GM12878 (cell line): ENCODE data around the gene TNKS1BP1. TPM values are rescaled to one million over a fixed set of nuclear protein-coding genes. Genes with fewer than 3 reads are reported as not detected.

Experiments
- ATAC-seq: fragments of 200-7000 bp; cut with Tn5 transposase; 3 replicates; pipeline ENCODE4 v1.9.1; 2020; ENCODE audit warnings: mild to moderate bottlenecking, moderate library complexity
- BruUV-seq: library from RNA; stranded (reverse); fragments of 400-500 nt; replicated peaks from 2 replicates; lab custom pipeline; 2021; lab: Mats Ljungman, UMichigan
- CTCF ChIA-PET: fragments of 300-600 bp; sonication (Branson Sonifier 250); formaldehyde crosslinking; extraction: SDS; loops from one replicate; lab custom pipeline; 2021; ENCODE audit warnings: inconsistent platforms; lab: Yijun Ruan, JAX
- POLR2A ChIA-PET: fragments of 350-600 bp; formaldehyde crosslinking; extraction: SDS; loops from one replicate; lab custom pipeline; 2021; ENCODE audit warnings: inconsistent platforms; lab: Charles Lee
- RAD21 ChIA-PET: fragments of 300-600 bp; sonication (Branson Sonifier 250); formaldehyde crosslinking; loops from one replicate; lab custom pipeline; 2023; ENCODE audit warnings: antibody characterized with exemption; ENCODE audit not compliant: unreplicated experiment; lab: Charles Lee
- SMC1A ChIA-PET: fragments of 300-600 bp; sonication (Branson Sonifier 250); formaldehyde crosslinking; loops from one replicate; lab custom pipeline; 2023; ENCODE audit not compliant: unreplicated experiment, uncharacterized antibody; lab: Charles Lee
- DNase-seq: peaks from one replicate; pipeline ENCODE4 v3.0.0-alpha.2; 2011; ENCODE audit warnings: low read depth, low spot score
- FAIRE-seq: peaks from 3 replicates; lab custom pipeline; 2011; peaks lifted over from hg19 to GRCh38; lab: Jason Lieb, UNC
- H2AFZ ChIP-seq: 2 replicates; pipeline ENCODE4 v1.6.0; 2011; ENCODE audit warnings: low read depth, low read length, control low read depth; ENCODE audit not compliant: control insufficient read depth
- H3K27ac ChIP-seq: 2 replicates; pipeline ENCODE4 v1.5.1; 2011; ENCODE audit warnings: control low read depth; ENCODE audit not compliant: control insufficient read depth, insufficient read depth
- H3K27me3 ChIP-seq, 2 experiments: replicated peaks in 1 of 2; 2 replicates each; pipeline versions ENCODE4 v1.6.0 to v1.6.1; 2011; ENCODE audit warnings: low read length in 1 of 2; ENCODE audit not compliant: control insufficient read depth in 2 of 2, insufficient read depth in 2 of 2
- H3K36me3 ChIP-seq, 2 experiments: 2 replicates each; pipeline ENCODE4 v1.5.1; 2011; ENCODE audit warnings: low read length in 1 of 2; ENCODE audit not compliant: control insufficient read depth in 2 of 2, insufficient read depth in 2 of 2
- H3K4me1 ChIP-seq: 2 replicates; pipeline ENCODE4 v1.6.1; 2011; ENCODE audit warnings: mild to moderate bottlenecking, low read length, moderate library complexity, mixed read lengths; ENCODE audit not compliant: control insufficient read depth, insufficient read depth
- H3K4me2 ChIP-seq: 2 replicates; pipeline ENCODE4 v1.6.0; 2011; ENCODE audit warnings: control low read depth; ENCODE audit not compliant: control insufficient read depth, insufficient read depth
- H3K4me3 ChIP-seq: fragments of 200-600 bp; sonication (generic); 2 replicates; pipeline ENCODE4 v1.5.1; 2016
- H3K79me2 ChIP-seq: 2 replicates; pipeline ENCODE4 v1.6.0; 2011; ENCODE audit warnings: low read length; ENCODE audit not compliant: control insufficient read depth, insufficient read depth
- H3K9ac ChIP-seq: 2 replicates; pipeline ENCODE4 v1.8.0; 2011; ENCODE audit warnings: low read length, control low read depth, mixed read lengths; ENCODE audit not compliant: control insufficient read depth, insufficient read depth
- H3K9me3 ChIP-seq: replicated peaks from 3 replicates; pipeline ENCODE4 v1.5.1; 2011; ENCODE audit warnings: mild to moderate bottlenecking, low read length; ENCODE audit not compliant: control insufficient read depth, insufficient read depth
- H4K20me1 ChIP-seq: 2 replicates; pipeline ENCODE4 v1.6.0; 2011; ENCODE audit not compliant: control insufficient read depth, insufficient read depth
- BCL11A ChIP-seq: IDR thresholded peaks from 2 replicates; pipeline ENCODE4 v1.6.1; 2011; ENCODE audit warnings: low read depth, low read length
- CBX5 ChIP-seq: sonication (generic); IDR thresholded peaks from 2 replicates; pipeline ENCODE4 v1.6.1; 2016; ENCODE audit warnings: low read depth, moderate library complexity, mild to moderate bottlenecking, inconsistent platforms
- PKNOX1 ChIP-seq: fragments of 450-650 bp; IDR thresholded peaks from 2 replicates; pipeline ENCODE4 v1.6.1; 2016; ENCODE audit warnings: mild to moderate bottlenecking
- RAD21 ChIP-seq: IDR thresholded peaks from 2 replicates; pipeline ENCODE4 v1.6.1; 2011; ENCODE audit warnings: mild to moderate bottlenecking, low read depth, low read length, moderate library complexity; ENCODE audit not compliant: insufficient read depth
- SMARCA5 ChIP-seq: fragments of 450-650 bp; IDR thresholded peaks from 2 replicates; pipeline ENCODE4 v1.6.1; 2017; ENCODE audit warnings: mild to moderate bottlenecking
- ZNF24 ChIP-seq: fragments of 450-650 bp; IDR thresholded peaks from 2 replicates; pipeline ENCODE4 v1.6.1; 2017; ENCODE audit warnings: antibody characterized with exemption, mild to moderate bottlenecking
- WGBS: methylation state at CpG from one replicate; pipeline ENCODE4 v1.1.6; 2016; ENCODE audit warnings: low lambda C conversion rate; ENCODE audit not compliant: insufficient replicate concordance, insufficient coverage; ENCODE audit errors: missing lambda C conversion rate; 5-methylcytosine and 5-hydroxymethylcytosine counted together
- in situ Hi-C: fragments of 300-500 bp; cut with MboI; formaldehyde crosslinking; loops from 9 replicates; pipeline ENCODE4 v1.14.3; 2018; ENCODE audit warnings: mixed read lengths
- intact Hi-C: fragments of 100-400 bp; cut with micrococcal nuclease; formaldehyde crosslinking; loops from one replicate; pipeline ENCODE4 v1.14.2; 2022; ENCODE audit not compliant: unreplicated experiment
- polyA plus RNA-seq, 11 experiments: library from polyadenylated mRNA; depleted of rRNA in 4 of 11; unstranded in 6 of 11; stranded (reverse) in 5 of 11; fragments of >200 nt; fragmentation: Nextera tagmentation in 4 of 11; fragmentation: Illumina TruSeq in 1 of 11; extraction: Ambion mirVana in 4 of 11; extraction: Trizol in 1 of 11; gene quantifications; 1 replicate in 1 of 11; 2 replicates in 10 of 11; pipeline versions ENCODE4 v1.2.1 to v1.2.3, GENCODE V29; 2011 to 2016; ENCODE audit warnings: inconsistent platforms in 2 of 11, missing spikeins in 2 of 11, low read depth in 1 of 11
- total RNA-seq, 4 experiments: library from RNA; depleted of rRNA in 3 of 4; stranded (reverse); fragments of >200 nt in 3 of 4; fragmentation: Illumina TruSeq in 1 of 4; extraction: Trizol in 1 of 4; gene quantifications; 2 replicates each; pipeline versions ENCODE4 v1.2.1 to v1.2.3, GENCODE V29; 2013 to 2021
- TF ChIP-seq, protein P1 (sequence below): IDR thresholded peaks from 2 replicates; pipeline ENCODE4 v1.6.1; 2011; ENCODE audit warnings: borderline replicate concordance, low read depth, mild to moderate bottlenecking, moderate library complexity, low read length; ENCODE audit not compliant: insufficient read depth, poor library complexity, severe bottlenecking

TNKS1BP1 gene
- total and polyA plus RNA-seq, 10 of the 15 experiments (the other 5 are each of a cell fraction or from before 2014, with no cell fraction given) = 0.26 to 15.8 (median 4.3) TPM

DNA sequence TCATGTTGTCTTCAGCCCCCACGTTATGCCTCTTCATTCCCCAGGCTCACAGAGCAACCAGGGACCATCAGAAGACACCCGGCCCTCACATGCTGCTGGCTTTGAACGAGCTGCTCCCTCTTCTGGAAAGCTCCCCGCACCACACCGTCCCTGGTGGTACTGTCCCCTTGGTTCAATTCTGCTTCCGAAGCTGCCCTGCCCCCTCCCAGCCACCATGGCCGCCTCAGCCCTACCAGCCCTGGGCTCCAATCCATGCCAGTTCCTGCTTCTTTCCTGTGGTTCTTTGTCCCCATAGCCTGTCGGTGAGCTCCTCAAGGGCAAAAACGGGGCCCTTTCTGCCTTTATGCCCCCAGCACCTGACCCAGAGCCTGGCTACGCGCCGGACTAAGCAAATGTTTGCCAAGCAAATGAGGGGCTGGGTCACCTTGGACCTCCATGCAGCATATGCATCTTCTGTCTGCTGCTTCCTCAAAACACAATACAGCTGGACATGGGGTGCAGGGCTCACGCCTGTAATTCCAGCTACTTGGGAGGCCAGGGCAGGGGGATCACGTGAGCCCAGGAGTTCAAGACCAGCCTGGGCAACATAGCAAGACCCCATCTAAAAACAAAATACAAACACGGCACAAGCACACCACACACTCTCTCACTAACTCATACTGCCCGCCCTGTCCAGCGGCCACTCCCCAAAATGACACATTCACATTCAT is 21.3 kb downstream of the TNKS1BP1 start:
- Histone ChIP-seq H3K4me1 (0 out of 2 replicates have a peak, but pooled peaks cover 3% of the 10 kb centered on the region), H3K36me3 (no peaks in the 10 kb centered on the region; a peak in 2 of 4 replicates), H3K79me2 (no peaks in the 10 kb centered on the region), H3K27ac (no peak overlapping the region), H3K4me2 (no peak overlapping the region), H3K9me3 (no peaks in the 10 kb centered on the region; the same call in 2 of the 3 replicates), H4K20me1 (no peaks in the 10 kb centered on the region), H2AFZ (no peak overlapping the region), H3K9ac (no peak overlapping the region), H3K4me3 (no peak overlapping the region), H3K27me3 (no peaks in the 10 kb centered on the region)
- ChIA-PET RAD21 (no interaction called here), POLR2A (no interaction called here), SMC1A (no interaction called here), CTCF (interaction anchor here (0.8 kb wide), 1 partner anchor 8 kb away, joined by 3 read pairs; no protein-coding TSS in a partner anchor)
- in situ Hi-C loops (no loop called here), intact Hi-C loops (no loop called here)
- no peak for TF ChIP-seq ZNF24
- TF ChIP-seq, protein P1, sequence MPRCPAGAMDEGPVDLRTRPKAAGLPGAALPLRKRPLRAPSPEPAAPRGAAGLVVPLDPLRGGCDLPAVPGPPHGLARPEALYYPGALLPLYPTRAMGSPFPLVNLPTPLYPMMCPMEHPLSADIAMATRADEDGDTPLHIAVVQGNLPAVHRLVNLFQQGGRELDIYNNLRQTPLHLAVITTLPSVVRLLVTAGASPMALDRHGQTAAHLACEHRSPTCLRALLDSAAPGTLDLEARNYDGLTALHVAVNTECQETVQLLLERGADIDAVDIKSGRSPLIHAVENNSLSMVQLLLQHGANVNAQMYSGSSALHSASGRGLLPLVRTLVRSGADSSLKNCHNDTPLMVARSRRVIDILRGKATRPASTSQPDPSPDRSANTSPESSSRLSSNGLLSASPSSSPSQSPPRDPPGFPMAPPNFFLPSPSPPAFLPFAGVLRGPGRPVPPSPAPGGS = no peak
- TF ChIP-seq RAD21 = no peak
- no peak for TF ChIP-seq SMARCA5
- TF ChIP-seq PKNOX1 = no peak
- TF ChIP-seq BCL11A = no peak
- TF ChIP-seq CBX5 = no peak
- FAIRE-seq (no peak), ATAC-seq (no peak), DNase-seq (no peak)
- WGBS = 81% methylated on average over 17 of the region's 17 CpGs
- BruUV-seq = no TSS peak
